Measurements from ENCODE around the gene GPR108.

DNA sequence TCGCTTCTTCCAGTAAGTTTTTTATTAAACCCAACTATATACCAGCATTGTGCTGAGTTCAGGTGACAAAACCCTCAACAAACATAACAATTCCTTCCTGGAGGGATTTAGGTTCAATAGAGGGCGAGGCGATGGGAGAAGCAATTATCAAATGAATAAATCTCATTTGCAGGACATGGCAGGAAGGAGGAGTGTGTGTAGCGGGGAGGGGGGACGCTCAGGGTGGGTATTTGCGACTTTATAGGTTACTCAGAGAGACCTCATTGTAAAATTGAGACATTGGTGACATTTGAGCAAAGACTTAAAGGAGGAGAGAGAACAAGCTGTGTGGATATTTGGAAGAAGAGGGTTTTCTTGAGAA is 20.8 kb downstream of the GPR108 start:
- TF ChIP-seq, protein P1, sequence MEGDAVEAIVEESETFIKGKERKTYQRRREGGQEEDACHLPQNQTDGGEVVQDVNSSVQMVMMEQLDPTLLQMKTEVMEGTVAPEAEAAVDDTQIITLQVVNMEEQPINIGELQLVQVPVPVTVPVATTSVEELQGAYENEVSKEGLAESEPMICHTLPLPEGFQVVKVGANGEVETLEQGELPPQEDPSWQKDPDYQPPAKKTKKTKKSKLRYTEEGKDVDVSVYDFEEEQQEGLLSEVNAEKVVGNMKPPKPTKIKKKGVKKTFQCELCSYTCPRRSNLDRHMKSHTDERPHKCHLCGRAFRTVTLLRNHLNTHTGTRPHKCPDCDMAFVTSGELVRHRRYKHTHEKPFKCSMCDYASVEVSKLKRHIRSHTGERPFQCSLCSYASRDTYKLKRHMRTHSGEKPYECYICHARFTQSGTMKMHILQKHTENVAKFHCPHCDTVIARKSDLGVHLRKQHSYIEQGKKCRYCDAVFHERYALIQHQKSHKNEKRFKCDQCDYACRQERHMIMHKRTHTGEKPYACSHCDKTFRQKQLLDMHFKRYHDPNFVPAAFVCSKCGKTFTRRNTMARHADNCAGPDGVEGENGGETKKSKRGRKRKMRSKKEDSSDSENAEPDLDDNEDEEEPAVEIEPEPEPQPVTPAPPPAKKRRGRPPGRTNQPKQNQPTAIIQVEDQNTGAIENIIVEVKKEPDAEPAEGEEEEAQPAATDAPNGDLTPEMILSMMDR (IDR thresholded peaks at IDR 0.05), result no peak
- no peak for TF ChIP-seq POLR2A (IDR thresholded peaks at IDR 0.05)

All from adrenal gland (tissue), 5 donors.